B cell (primary cell): ENCODE measurements around the gene TRIM27.

Source experiments
- EZH2 ChIP-seq: IDR thresholded peaks from 2 replicates; pipeline ENCODE4 v1.6.1; 2012; ENCODE audit warnings: borderline replicate concordance, low read depth, mild to moderate bottlenecking, moderate library complexity, low read length; ENCODE audit not compliant: insufficient read depth, poor library complexity, severe bottlenecking
- TF ChIP-seq, protein P1 (sequence below): fragments of 200-600 bp; IDR thresholded peaks from one replicate; pipeline ENCODE4 v1.8.0; 2022; ENCODE audit warnings: antibody characterized with exemption, mild to moderate bottlenecking

- TF ChIP-seq, protein P1, sequence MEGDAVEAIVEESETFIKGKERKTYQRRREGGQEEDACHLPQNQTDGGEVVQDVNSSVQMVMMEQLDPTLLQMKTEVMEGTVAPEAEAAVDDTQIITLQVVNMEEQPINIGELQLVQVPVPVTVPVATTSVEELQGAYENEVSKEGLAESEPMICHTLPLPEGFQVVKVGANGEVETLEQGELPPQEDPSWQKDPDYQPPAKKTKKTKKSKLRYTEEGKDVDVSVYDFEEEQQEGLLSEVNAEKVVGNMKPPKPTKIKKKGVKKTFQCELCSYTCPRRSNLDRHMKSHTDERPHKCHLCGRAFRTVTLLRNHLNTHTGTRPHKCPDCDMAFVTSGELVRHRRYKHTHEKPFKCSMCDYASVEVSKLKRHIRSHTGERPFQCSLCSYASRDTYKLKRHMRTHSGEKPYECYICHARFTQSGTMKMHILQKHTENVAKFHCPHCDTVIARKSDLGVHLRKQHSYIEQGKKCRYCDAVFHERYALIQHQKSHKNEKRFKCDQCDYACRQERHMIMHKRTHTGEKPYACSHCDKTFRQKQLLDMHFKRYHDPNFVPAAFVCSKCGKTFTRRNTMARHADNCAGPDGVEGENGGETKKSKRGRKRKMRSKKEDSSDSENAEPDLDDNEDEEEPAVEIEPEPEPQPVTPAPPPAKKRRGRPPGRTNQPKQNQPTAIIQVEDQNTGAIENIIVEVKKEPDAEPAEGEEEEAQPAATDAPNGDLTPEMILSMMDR = no peak
- TF ChIP-seq EZH2 = no peak
These were observed 32.5 kb upstream of the TRIM27 start for GRCh38 chr6:28956331-28956730.
